Astrocyte (in vitro differentiated cells and primary cell): ENCODE measurements around the gene ZFYVE28. TPM values are rescaled to one million over a fixed set of nuclear protein-coding genes. Genes with fewer than 3 reads are reported as not detected.

Experiments
- DNase-seq: peaks from one replicate; pipeline ENCODE4 v3.0.0-alpha.2; 2010; ENCODE audit warnings: low read depth
- FAIRE-seq: peaks from 2 replicates; lab custom pipeline; 2011; peaks lifted over from hg19 to GRCh38; lab: Jason Lieb, UNC
- H2AFZ ChIP-seq: 2 replicates; pipeline ENCODE4 v1.6.0; 2012; ENCODE audit warnings: low read depth, low read length, inconsistent platforms
- H3K27ac ChIP-seq: 2 replicates; pipeline ENCODE4 v1.5.1; 2011; ENCODE audit warnings: low read depth, low read length, inconsistent platforms
- H3K27me3 ChIP-seq: 2 replicates; pipeline ENCODE4 v1.6.0; 2011; ENCODE audit warnings: low read length, inconsistent platforms; ENCODE audit not compliant: insufficient read depth
- H3K36me3 ChIP-seq: 2 replicates; pipeline ENCODE4 v1.5.1; 2011; ENCODE audit warnings: low read length, inconsistent platforms; ENCODE audit not compliant: insufficient read depth
- H3K4me1 ChIP-seq: 2 replicates; pipeline ENCODE4 v1.5.1; 2011; ENCODE audit warnings: low read length, inconsistent platforms; ENCODE audit not compliant: insufficient read depth
- H3K4me2 ChIP-seq: 2 replicates; pipeline ENCODE4 v1.6.0; 2012; ENCODE audit warnings: low read length, inconsistent platforms
- H3K4me3 ChIP-seq: 2 replicates; pipeline ENCODE4 v1.5.1; 2011; ENCODE audit warnings: low read depth, mild to moderate bottlenecking, low read length, inconsistent platforms; ENCODE audit not compliant: insufficient read depth
- H3K79me2 ChIP-seq: 2 replicates; pipeline ENCODE4 v1.6.0; 2012; ENCODE audit warnings: mild to moderate bottlenecking, low read length, inconsistent platforms; ENCODE audit not compliant: insufficient read depth
- H3K9ac ChIP-seq: 2 replicates; pipeline ENCODE4 v1.6.0; 2012; ENCODE audit warnings: mild to moderate bottlenecking, low read length, inconsistent platforms
- H3K9me3 ChIP-seq: 2 replicates; pipeline ENCODE4 v1.5.1; 2012; ENCODE audit warnings: low read depth, mild to moderate bottlenecking, low read length, inconsistent platforms; ENCODE audit not compliant: insufficient read depth
- H4K20me1 ChIP-seq: 2 replicates; pipeline ENCODE4 v1.6.0; 2012; ENCODE audit warnings: low read length, inconsistent platforms; ENCODE audit not compliant: insufficient read depth
- H3K27ac Mint-ChIP-seq: one replicate; pipeline ENCODE4 v1.8.0; 2021; ENCODE audit warnings: mild to moderate bottlenecking, mixed read lengths; ENCODE audit not compliant: unreplicated experiment
- H3K27me3 Mint-ChIP-seq: one replicate; pipeline ENCODE4 v1.8.0; 2021; ENCODE audit warnings: low read depth, mixed read lengths; ENCODE audit not compliant: unreplicated experiment
- H3K36me3 Mint-ChIP-seq: one replicate; pipeline ENCODE4 v1.8.0; 2021; ENCODE audit warnings: low read depth, mixed read lengths; ENCODE audit not compliant: unreplicated experiment
- H3K4me1 Mint-ChIP-seq: one replicate; pipeline ENCODE4 v1.8.0; 2021; ENCODE audit warnings: low read depth, mixed read lengths; ENCODE audit not compliant: unreplicated experiment
- H3K4me3 Mint-ChIP-seq: one replicate; pipeline ENCODE4 v1.8.0; 2021; ENCODE audit warnings: mild to moderate bottlenecking, moderate library complexity, mixed read lengths; ENCODE audit not compliant: unreplicated experiment
- H3K9me3 Mint-ChIP-seq: one replicate; pipeline ENCODE4 v1.8.0; 2021; ENCODE audit warnings: mild to moderate bottlenecking, mixed read lengths; ENCODE audit not compliant: unreplicated experiment
- CTCF ChIP-seq: IDR thresholded peaks from 2 replicates; pipeline ENCODE4 v1.5.1; 2011; ENCODE audit warnings: low read depth, mild to moderate bottlenecking, inconsistent platforms, low read length, moderate library complexity; ENCODE audit not compliant: insufficient read depth
- EZH2 ChIP-seq: IDR thresholded peaks from 2 replicates; pipeline ENCODE4 v1.6.1; 2012; ENCODE audit warnings: mild to moderate bottlenecking, low read length, inconsistent platforms; ENCODE audit not compliant: insufficient read depth
- total RNA-seq: library from RNA; stranded (reverse); gene quantifications from 2 replicates; pipeline ENCODE4 v1.2.1, GENCODE V29; 2021

ZFYVE28 gene
- total RNA-seq, 1 donor from 2014 or later = 0.68 TPM

GRCh38 chr4:2360396-2360730 lies 58.1 kb downstream of the ZFYVE28 start:
- Histone ChIP-seq H3K27me3 (peaks cover 9% of the 10 kb centered on the region), H3K9ac (no peak overlapping the region), H3K36me3 (no peaks in the 10 kb centered on the region), H3K4me1 (no peaks in the 10 kb centered on the region), H3K79me2 (no peaks in the 10 kb centered on the region), H3K27ac (no peak overlapping the region), H2AFZ (no peak overlapping the region), H3K4me2 (no peak overlapping the region), H3K9me3 (no peaks in the 10 kb centered on the region), H3K4me3 (no peak overlapping the region), H4K20me1 (no peaks in the 10 kb centered on the region)
- H3K36me3 Mint-ChIP-seq = no peaks in the 10 kb centered on the region
- no peak for DNase-seq
- H3K27ac Mint-ChIP-seq = no peak overlapping the region
- FAIRE-seq = no peak
- no peaks in the 10 kb centered on the region for H3K4me1 Mint-ChIP-seq
- H3K27me3 Mint-ChIP-seq = peaks cover 36% of the 10 kb centered on the region
- no peaks in the 10 kb centered on the region for H3K9me3 Mint-ChIP-seq
- no peak overlapping the region for H3K4me3 Mint-ChIP-seq
- TF ChIP-seq EZH2 (no peak), CTCF (no peak)

- Histone ChIP-seq H3K36me3 (no peaks in the 10 kb centered on the region), H3K79me2 (no peaks in the 10 kb centered on the region), H3K27me3 (peaks cover 9% of the 10 kb centered on the region), H3K4me3 (no peak overlapping the region), H2AFZ (no peak overlapping the region), H4K20me1 (no peaks in the 10 kb centered on the region), H3K27ac (no peak overlapping the region), H3K4me1 (no peaks in the 10 kb centered on the region), H3K4me2 (no peak overlapping the region), H3K9ac (no peak overlapping the region), H3K9me3 (no peaks in the 10 kb centered on the region)
- FAIRE-seq = no peak
- Mint-ChIP-seq H3K4me3 (no peak overlapping the region), H3K27me3 (peaks cover 38% of the 10 kb centered on the region), H3K9me3 (no peaks in the 10 kb centered on the region), H3K27ac (no peak overlapping the region), H3K36me3 (no peaks in the 10 kb centered on the region), H3K4me1 (no peaks in the 10 kb centered on the region)
- DNase-seq = no peak
- TF ChIP-seq EZH2 = no peak
- no peak for TF ChIP-seq CTCF
Measured at GRCh38 chr4:2359591-2360395, 58.7 kb downstream of the ZFYVE28 start.
